Rectal smooth muscle tissue (tissue), 1 donor: ENCODE results near the gene TRMT6.

ENCODE experiments used
- H3K27ac ChIP-seq: one replicate; pipeline ENCODE4 v1.7.0; 2013; ENCODE audit warnings: low read depth, low read length, inconsistent platforms
- H3K27me3 ChIP-seq: one replicate; pipeline ENCODE4 v1.7.0; 2013; ENCODE audit warnings: low read length; ENCODE audit not compliant: control insufficient read depth, insufficient read depth
- H3K36me3 ChIP-seq: one replicate; pipeline ENCODE4 v1.7.0; 2013; ENCODE audit warnings: low read length; ENCODE audit not compliant: control insufficient read depth, insufficient read depth
- H3K4me1 ChIP-seq: one replicate; pipeline ENCODE4 v1.7.0; 2013; ENCODE audit warnings: low read length; ENCODE audit not compliant: control insufficient read depth, insufficient read depth
- H3K4me3 ChIP-seq: one replicate; pipeline ENCODE4 v1.7.0; 2013; ENCODE audit warnings: low read length
- H3K9ac ChIP-seq: one replicate; pipeline ENCODE4 v1.7.0; 2013; ENCODE audit warnings: low read length

Gene TRMT6

GRCh38 chr20:5938456-5939029 lies 11.8 kb downstream of the TRMT6 start:
- H3K9ac ChIP-seq, result no peak overlapping the region
- H3K4me3 ChIP-seq, result no peak overlapping the region
- no peak overlapping the region for H3K27ac ChIP-seq
- H3K4me1 ChIP-seq, result no peaks in the 10 kb centered on the region
- peaks cover 23% of the 10 kb centered on the region for H3K36me3 ChIP-seq
- no peaks in the 10 kb centered on the region for H3K27me3 ChIP-seq

- no peak overlapping the region for H3K27ac ChIP-seq
- H3K9ac ChIP-seq, result no peak overlapping the region
- no peaks in the 10 kb centered on the region for H3K27me3 ChIP-seq
- H3K36me3 ChIP-seq, result peaks cover 12% of the 10 kb centered on the region
- H3K4me1 ChIP-seq, result no peaks in the 10 kb centered on the region
- H3K4me3 ChIP-seq, result no peak overlapping the region
Observed at GRCh38 chr20:5936238-5936637, 14.1 kb downstream of the TRMT6 start.

GRCh38 chr20:5935384-5935783 lies 14.9 kb downstream of the TRMT6 start:
- Histone ChIP-seq H3K27me3 (no peaks in the 10 kb centered on the region), H3K36me3 (peaks cover 7% of the 10 kb centered on the region), H3K4me1 (no peaks in the 10 kb centered on the region), H3K9ac (no peak overlapping the region), H3K27ac (no peak overlapping the region), H3K4me3 (no peak overlapping the region)

- H3K27ac ChIP-seq, result no peak overlapping the region
- H3K27me3 ChIP-seq, result no peaks in the 10 kb centered on the region
- no peak overlapping the region for H3K4me3 ChIP-seq
- H3K36me3 ChIP-seq, result no peaks in the 10 kb centered on the region
- no peaks in the 10 kb centered on the region for H3K4me1 ChIP-seq
- no peak overlapping the region for H3K9ac ChIP-seq
Observed at GRCh38 chr20:5933802-5934436, 16.4 kb downstream of the TRMT6 start.

GRCh38 chr20:5932796-5933195 lies 17.5 kb downstream of the TRMT6 start:
- Histone ChIP-seq H3K27ac (no peak overlapping the region), H3K4me1 (no peaks in the 10 kb centered on the region), H3K4me3 (no peak overlapping the region), H3K36me3 (no peaks in the 10 kb centered on the region), H3K27me3 (peaks cover 3% of the 10 kb centered on the region), H3K9ac (no peak overlapping the region)

- H3K36me3 ChIP-seq, result no peaks in the 10 kb centered on the region
- H3K27me3 ChIP-seq, result peaks cover 3% of the 10 kb centered on the region
- H3K27ac ChIP-seq, result no peak overlapping the region
- no peaks in the 10 kb centered on the region for H3K4me1 ChIP-seq
- no peak overlapping the region for H3K4me3 ChIP-seq
- no peak overlapping the region for H3K9ac ChIP-seq
Observed at GRCh38 chr20:5931411-5931810, 18.9 kb downstream of the TRMT6 start.

GRCh38 chr20:5928836-5929715 lies 21.3 kb downstream of the TRMT6 start:
- Histone ChIP-seq H3K36me3 (no peaks in the 10 kb centered on the region), H3K27me3 (peaks cover 3% of the 10 kb centered on the region), H3K4me3 (no peak overlapping the region), H3K4me1 (no peaks in the 10 kb centered on the region), H3K9ac (no peak overlapping the region), H3K27ac (no peak overlapping the region)

GRCh38 chr20:5927749-5928462 lies 22.4 kb downstream of the TRMT6 start:
- Histone ChIP-seq H3K4me1 (no peaks in the 10 kb centered on the region), H3K9ac (no peak overlapping the region), H3K27me3 (peaks cover 3% of the 10 kb centered on the region), H3K36me3 (no peaks in the 10 kb centered on the region), H3K4me3 (no peak overlapping the region), H3K27ac (no peak overlapping the region)

GRCh38 chr20:5925551-5925950 lies 24.8 kb downstream of the TRMT6 start:
- H3K27ac ChIP-seq, result no peak overlapping the region
- H3K27me3 ChIP-seq, result peaks cover 3% of the 10 kb centered on the region
- H3K36me3 ChIP-seq, result no peaks in the 10 kb centered on the region
- no peaks in the 10 kb centered on the region for H3K4me1 ChIP-seq
- no peak overlapping the region for H3K9ac ChIP-seq
- H3K4me3 ChIP-seq, result no peak overlapping the region

GRCh38 chr20:5923493-5923892 lies 26.8 kb downstream of the TRMT6 start:
- Histone ChIP-seq H3K9ac (no peak overlapping the region), H3K4me1 (no peaks in the 10 kb centered on the region), H3K4me3 (no peak overlapping the region), H3K36me3 (no peaks in the 10 kb centered on the region), H3K27ac (no peak overlapping the region), H3K27me3 (peaks cover 3% of the 10 kb centered on the region)

- Histone ChIP-seq H3K4me3 (no peak overlapping the region), H3K9ac (no peak overlapping the region), H3K27ac (no peak overlapping the region), H3K36me3 (no peaks in the 10 kb centered on the region), H3K27me3 (no peaks in the 10 kb centered on the region), H3K4me1 (no peaks in the 10 kb centered on the region)
Observed at GRCh38 chr20:5920581-5920980, 29.8 kb downstream of the TRMT6 start.
